Measurements from ENCODE around the gene ZNF628. TPM values are rescaled to one million over a fixed set of nuclear protein-coding genes. Genes with fewer than 3 reads are reported as not detected.
A peak's percentile ranks its signal among the peaks of the same experiment; 100 is the strongest.

The ZNF628 gene
- total RNA-seq, 1 experiment from 2014 or later = 1.1 TPM

DNA sequence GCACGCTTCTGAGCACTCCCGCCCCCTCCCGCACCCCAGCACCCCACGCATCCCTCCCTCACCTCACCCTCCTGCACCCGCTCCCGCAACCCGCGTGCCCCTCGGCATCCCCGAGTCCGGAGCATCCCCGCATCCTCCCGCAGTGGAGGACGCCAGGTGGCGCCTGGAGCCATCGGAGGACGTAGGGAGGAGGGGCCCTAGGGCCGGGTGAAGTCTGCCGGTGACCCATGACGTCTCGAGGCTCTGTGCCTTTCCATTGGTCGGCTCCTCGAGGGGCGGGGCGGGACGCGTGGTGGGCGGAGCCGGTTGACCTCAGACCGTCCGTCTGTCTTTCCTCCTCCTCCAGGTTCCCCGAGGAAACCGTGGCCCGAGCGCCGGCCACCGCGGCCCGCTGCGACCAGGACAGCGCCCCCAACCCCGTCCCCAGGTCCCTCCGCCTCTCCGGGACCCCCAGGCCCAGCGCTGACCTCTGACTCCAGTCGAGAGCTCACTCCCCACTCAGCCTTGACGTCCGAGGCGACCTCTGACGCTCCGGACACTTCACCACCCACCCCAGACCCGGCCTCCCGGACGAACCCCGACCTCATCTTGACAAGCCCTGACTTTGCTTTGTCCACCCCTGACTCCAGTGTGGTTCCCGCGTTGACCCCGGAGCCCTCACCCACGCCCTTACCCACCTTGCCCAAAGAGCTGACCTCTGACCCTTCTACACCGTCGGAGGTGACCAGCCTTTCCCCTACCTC is 40.6 kb downstream of the ZNF628 start:
- Histone ChIP-seq H3K4me2 (ENCODE audit: low read depth, low read length, poor library complexity, severe bottlenecking) (peak overlapping the region; percentile 66), H3K9me3 (ENCODE audit: low read length) (no peaks in the 10 kb centered on the region), H3K27ac (ENCODE audit: low read length) (no peak overlapping the region), H3K4me1 (ENCODE audit: low read length) (peaks cover 9% of the 10 kb centered on the region), H3K27me3 (ENCODE audit: low read length) (no peaks in the 10 kb centered on the region), H3K4me3 (ENCODE audit: low read length) (peak overlapping the region; percentile 60), H3K9ac (ENCODE audit: low read length) (peak overlapping the region; percentile 58), H3K36me3 (ENCODE audit: insufficient read depth, low read length) (no peaks in the 10 kb centered on the region), H3K79me2 (ENCODE audit: low read length) (no peaks in the 10 kb centered on the region), H4K20me1 (ENCODE audit: insufficient read depth, low read depth, low read length) (no peaks in the 10 kb centered on the region), H3K9me2 (replicated peaks; ENCODE audit: insufficient read depth, low read length) (no peaks in the 10 kb centered on the region), H2AFZ (ENCODE audit: low read length) (peak overlapping the region; percentile 91)
- DNase-seq = peak; percentile 98

DNA sequence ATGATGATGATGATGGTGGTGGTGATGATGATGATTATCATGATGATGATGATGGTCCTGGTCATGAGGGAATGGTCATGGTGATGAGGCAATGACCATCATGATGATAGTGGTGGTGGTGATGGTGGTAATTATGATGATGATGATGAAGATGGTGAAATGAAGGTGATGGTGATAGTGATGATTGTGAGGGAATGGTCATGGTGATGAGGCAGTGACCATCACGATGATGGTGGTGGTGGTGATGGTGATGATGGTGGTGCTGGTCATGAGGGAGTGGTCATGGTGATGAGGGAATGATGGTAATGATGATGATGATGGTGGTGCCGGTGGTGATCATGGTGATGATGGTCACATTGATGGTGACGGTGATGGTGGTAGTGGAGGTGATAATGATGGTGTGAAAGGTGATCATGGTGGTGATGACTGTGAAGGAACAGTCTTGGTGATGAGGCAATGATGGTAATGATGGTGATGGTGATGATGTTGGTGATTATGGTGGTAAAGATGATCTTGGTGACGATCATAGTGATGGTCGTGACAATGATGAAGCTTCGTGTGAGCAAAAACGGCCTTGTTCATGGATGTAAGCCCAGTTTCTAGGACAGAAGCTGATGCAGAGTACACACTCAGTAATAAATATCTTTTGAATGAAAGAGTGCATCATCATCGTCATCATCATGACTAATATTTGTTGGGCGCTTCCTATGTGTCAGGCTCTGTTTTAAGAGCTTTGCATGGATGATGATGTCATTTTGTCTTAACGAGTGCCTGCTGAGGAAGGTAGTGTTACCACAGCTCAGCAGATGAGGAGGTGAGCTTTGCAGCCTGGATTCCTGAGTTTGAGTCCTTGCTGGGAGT is 43.3 kb downstream of the ZNF628 start:
- peaks cover 9% of the 10 kb centered on the region for H3K4me1 ChIP-seq (ENCODE audit: low read length)
- no peak overlapping the region for H3K4me2 ChIP-seq (ENCODE audit: low read depth, low read length, poor library complexity, severe bottlenecking)
- no peaks in the 10 kb centered on the region for H3K79me2 ChIP-seq (ENCODE audit: low read length)
- H3K36me3 ChIP-seq (ENCODE audit: insufficient read depth, low read length) = no peaks in the 10 kb centered on the region
- H3K9me2 ChIP-seq (replicated peaks; ENCODE audit: insufficient read depth, low read length) = no peaks in the 10 kb centered on the region
- no peak overlapping the region for H2AFZ ChIP-seq (ENCODE audit: low read length)
- H3K9ac ChIP-seq (ENCODE audit: low read length) = no peak overlapping the region
- no peaks in the 10 kb centered on the region for H3K9me3 ChIP-seq (ENCODE audit: low read length)
- H3K4me3 ChIP-seq (ENCODE audit: low read length) = no peak overlapping the region
- no peak for DNase-seq
- no peaks in the 10 kb centered on the region for H4K20me1 ChIP-seq (ENCODE audit: insufficient read depth, low read depth, low read length)
- no peak overlapping the region for H3K27ac ChIP-seq (ENCODE audit: low read length)
- no peaks in the 10 kb centered on the region for H3K27me3 ChIP-seq (ENCODE audit: low read length)

DNA sequence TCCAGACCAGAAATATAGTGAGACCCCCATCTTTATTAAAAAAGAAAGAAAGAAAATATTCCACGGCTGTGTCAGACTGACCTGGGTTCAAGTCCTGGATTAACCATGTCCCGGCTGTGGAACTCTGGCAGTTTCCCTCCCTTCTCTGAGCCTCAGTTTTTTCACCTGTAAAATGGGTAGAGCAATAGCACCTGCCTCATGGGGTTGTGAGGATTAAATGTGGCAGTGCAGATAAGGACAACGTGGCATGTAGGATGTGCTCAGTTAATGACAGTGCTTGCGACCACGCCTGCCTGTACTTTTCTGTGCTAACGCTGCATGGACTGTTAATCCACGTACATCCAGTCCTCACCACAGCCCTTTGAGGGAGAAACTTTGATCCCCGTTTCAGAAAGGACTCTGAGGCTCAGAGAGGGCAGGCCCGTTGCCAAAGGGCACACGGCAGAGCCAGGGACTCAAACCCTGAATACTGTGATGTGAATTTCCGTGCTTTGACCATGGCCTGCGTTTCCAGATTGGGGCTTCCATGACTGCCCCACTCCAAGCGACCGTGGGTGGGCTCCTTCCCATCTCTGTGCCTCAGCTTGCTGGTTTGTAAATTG is 44.4 kb downstream of the ZNF628 start:
- no peaks in the 10 kb centered on the region for H4K20me1 ChIP-seq (ENCODE audit: insufficient read depth, low read depth, low read length)
- H3K9ac ChIP-seq (ENCODE audit: low read length) = no peak overlapping the region

DNA sequence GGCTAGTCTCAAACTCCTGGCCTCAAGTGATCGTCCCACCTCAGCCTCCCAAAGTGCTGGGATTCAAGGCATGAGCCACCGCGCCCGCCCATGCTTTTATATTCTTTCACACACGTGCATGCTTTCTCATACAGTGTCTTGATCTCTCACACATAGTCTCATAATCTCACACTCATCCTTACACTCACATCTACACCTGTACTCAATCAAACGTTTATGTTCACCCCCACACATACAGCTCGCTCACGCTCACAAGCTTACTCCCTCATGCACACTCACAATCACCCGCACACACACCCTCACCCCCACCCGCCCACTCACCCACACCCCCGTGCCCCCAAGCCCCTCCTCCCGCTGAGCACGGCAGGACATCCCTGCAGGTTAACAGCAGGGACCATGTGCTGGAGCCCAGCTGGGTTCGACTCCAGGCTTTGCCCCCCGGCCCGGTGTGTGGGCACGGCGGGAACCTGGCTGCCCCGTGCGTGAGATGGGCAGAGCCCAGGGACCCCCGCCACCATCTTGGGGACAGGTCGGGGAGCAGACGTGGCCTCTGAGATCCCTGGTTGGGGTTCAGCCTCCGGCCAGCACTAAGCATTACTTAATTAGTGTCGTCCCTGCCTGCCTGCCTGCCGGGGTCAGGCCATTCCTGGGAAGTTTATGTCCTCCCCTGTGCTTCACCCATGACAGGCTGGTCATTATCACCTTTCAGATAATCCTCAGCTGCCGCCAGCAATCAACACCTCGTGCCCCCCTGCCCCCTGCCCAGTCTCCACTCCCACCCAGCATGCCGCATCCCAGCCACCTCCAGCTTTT is 49.1 kb downstream of the ZNF628 start:
- Histone ChIP-seq H4K20me1 (ENCODE audit: insufficient read depth, low read depth, low read length) (no peaks in the 10 kb centered on the region), H3K79me2 (ENCODE audit: low read length) (no peaks in the 10 kb centered on the region), H2AFZ (ENCODE audit: low read length) (no peak overlapping the region), H3K4me3 (ENCODE audit: low read length) (no peak overlapping the region), H3K36me3 (ENCODE audit: insufficient read depth, low read length) (no peaks in the 10 kb centered on the region), H3K27me3 (ENCODE audit: low read length) (no peaks in the 10 kb centered on the region), H3K27ac (ENCODE audit: low read length) (no peak overlapping the region), H3K4me1 (ENCODE audit: low read length) (no peaks in the 10 kb centered on the region), H3K4me2 (ENCODE audit: low read depth, low read length, poor library complexity, severe bottlenecking) (no peak overlapping the region), H3K9ac (ENCODE audit: low read length) (no peak overlapping the region), H3K9me3 (ENCODE audit: low read length) (peaks cover 6% of the 10 kb centered on the region; the same call in 1 of the 2 replicates), H3K9me2 (replicated peaks; ENCODE audit: insufficient read depth, low read length) (no peaks in the 10 kb centered on the region)
- no peak for DNase-seq

More for the DNA sequence above, 44.4 kb downstream of the ZNF628 start:
- no peak for DNase-seq
- Histone ChIP-seq H3K36me3 (ENCODE audit: insufficient read depth, low read length) (no peaks in the 10 kb centered on the region), H3K27me3 (ENCODE audit: low read length) (no peaks in the 10 kb centered on the region), H3K9me2 (replicated peaks; ENCODE audit: insufficient read depth, low read length) (no peaks in the 10 kb centered on the region), H3K4me1 (ENCODE audit: low read length) (peaks cover 9% of the 10 kb centered on the region), H3K9me3 (ENCODE audit: low read length) (no peaks in the 10 kb centered on the region), H3K79me2 (ENCODE audit: low read length) (no peaks in the 10 kb centered on the region), H3K27ac (ENCODE audit: low read length) (no peak overlapping the region), H3K4me2 (ENCODE audit: low read depth, low read length, poor library complexity, severe bottlenecking) (no peak overlapping the region), H2AFZ (ENCODE audit: low read length) (no peak overlapping the region), H3K4me3 (ENCODE audit: low read length) (no peak overlapping the region)

DNA sequence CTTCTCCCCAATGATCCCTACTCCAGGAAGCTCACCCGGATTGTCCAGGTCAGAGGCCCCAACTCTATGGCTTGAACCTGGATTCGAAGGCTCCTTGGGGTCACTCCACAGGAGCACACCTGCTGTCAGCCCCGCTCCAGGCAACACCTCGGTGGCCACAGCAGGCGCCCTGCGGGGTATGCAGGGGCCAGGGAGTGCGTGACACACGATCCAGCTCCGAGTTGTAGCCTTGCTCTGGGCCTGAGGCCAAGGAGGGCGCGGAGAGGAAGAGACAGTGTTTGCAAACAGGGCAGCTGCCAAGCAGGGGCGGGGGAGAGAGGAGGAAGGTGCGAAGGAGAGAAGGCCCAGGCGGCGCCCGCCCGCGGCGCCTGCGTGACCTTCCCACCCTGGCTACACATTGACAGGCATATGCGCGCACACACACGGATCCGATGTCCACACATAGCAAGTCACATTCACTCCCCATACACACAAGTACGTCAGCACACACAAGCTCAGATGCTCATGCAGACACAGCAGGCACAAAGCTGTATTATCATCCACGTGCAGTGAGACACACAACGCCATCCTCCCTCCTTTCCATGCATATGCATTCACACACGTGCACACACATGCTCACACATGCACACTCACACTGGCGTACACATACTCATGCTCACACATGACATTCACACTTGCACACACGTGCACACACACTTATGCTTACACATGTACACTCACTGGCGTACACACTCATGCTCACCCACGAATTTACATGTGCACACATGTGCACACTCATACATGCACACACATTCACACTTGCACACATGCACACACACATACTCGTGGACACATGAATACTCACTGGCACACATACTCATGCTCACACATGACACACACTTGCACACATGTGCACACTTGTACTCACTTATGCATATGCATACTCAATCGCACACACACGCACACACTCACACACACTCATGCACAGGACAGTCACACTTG is 50.1 kb downstream of the ZNF628 start:
- Histone ChIP-seq H3K27me3 (ENCODE audit: low read length) (no peaks in the 10 kb centered on the region), H3K9me2 (replicated peaks; ENCODE audit: insufficient read depth, low read length) (no peaks in the 10 kb centered on the region), H3K9ac (ENCODE audit: low read length) (no peak overlapping the region), H3K27ac (ENCODE audit: low read length) (no peak overlapping the region), H3K36me3 (ENCODE audit: insufficient read depth, low read length) (no peaks in the 10 kb centered on the region), H3K4me3 (ENCODE audit: low read length) (no peak overlapping the region), H3K4me1 (ENCODE audit: low read length) (no peaks in the 10 kb centered on the region), H2AFZ (ENCODE audit: low read length) (no peak overlapping the region), H3K79me2 (ENCODE audit: low read length) (no peaks in the 10 kb centered on the region), H3K4me2 (ENCODE audit: low read depth, low read length, poor library complexity, severe bottlenecking) (no peak overlapping the region), H4K20me1 (ENCODE audit: insufficient read depth, low read depth, low read length) (no peaks in the 10 kb centered on the region), H3K9me3 (ENCODE audit: low read length) (peaks cover 6% of the 10 kb centered on the region; the same call in 1 of the 2 replicates)
- no peak for DNase-seq

DNA sequence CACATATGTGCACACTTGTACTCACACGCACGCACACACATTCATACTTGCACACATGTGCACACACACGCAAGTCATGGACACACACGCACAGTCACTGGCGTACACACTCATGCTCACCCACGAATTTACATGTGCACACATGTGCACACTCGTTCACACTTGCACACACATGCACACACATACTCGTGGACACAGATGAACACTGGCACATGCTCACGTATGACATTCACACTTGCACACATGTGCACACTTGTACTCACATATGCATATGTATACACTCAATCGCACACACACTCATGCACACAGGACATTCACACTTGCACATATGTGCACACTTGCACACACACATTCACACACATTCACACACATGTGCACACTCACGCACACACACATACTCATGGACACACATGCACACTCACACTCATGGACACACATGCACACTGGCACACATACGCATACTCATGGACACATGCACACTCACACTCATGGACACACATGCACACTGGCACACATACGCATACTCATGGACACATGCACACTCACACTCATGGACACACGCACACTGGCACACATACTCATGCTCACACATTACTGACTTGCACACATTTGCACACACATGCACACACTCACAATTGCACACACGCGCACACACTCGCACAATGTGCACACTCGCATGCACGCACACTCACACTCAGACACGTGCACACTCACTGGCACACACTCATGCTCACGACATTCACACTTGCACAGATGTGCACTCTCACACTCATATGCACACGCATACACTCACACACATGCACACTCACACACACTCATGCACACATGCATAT is 51.0 kb downstream of the ZNF628 start:
- no peaks in the 10 kb centered on the region for H3K9me2 ChIP-seq (replicated peaks; ENCODE audit: insufficient read depth, low read length)
- no peak overlapping the region for H2AFZ ChIP-seq (ENCODE audit: low read length)
- H3K27ac ChIP-seq (ENCODE audit: low read length) = no peak overlapping the region
- H3K9ac ChIP-seq (ENCODE audit: low read length) = no peak overlapping the region
- peaks cover 6% of the 10 kb centered on the region; the same call in 1 of the 2 replicates for H3K9me3 ChIP-seq (ENCODE audit: low read length)
- no peak for DNase-seq
- no peaks in the 10 kb centered on the region for H3K27me3 ChIP-seq (ENCODE audit: low read length)
- H3K36me3 ChIP-seq (ENCODE audit: insufficient read depth, low read length) = no peaks in the 10 kb centered on the region
- no peaks in the 10 kb centered on the region for H4K20me1 ChIP-seq (ENCODE audit: insufficient read depth, low read depth, low read length)
- no peaks in the 10 kb centered on the region for H3K79me2 ChIP-seq (ENCODE audit: low read length)
- no peak overlapping the region for H3K4me3 ChIP-seq (ENCODE audit: low read length)
- no peaks in the 10 kb centered on the region for H3K4me1 ChIP-seq (ENCODE audit: low read length)
- no peak overlapping the region for H3K4me2 ChIP-seq (ENCODE audit: low read depth, low read length, poor library complexity, severe bottlenecking)
